ENCODE data around the gene SPPL2B. TPM values are rescaled to one million over a fixed set of nuclear protein-coding genes. Genes with fewer than 3 reads are reported as not detected.

Gene SPPL2B
- total and polyA plus RNA-seq, 9 of the 15 experiments (the other 6 are each of a cell fraction or from before 2014, with no cell fraction given): 0.20 to 81.2 (median 15.1) TPM

DNA sequence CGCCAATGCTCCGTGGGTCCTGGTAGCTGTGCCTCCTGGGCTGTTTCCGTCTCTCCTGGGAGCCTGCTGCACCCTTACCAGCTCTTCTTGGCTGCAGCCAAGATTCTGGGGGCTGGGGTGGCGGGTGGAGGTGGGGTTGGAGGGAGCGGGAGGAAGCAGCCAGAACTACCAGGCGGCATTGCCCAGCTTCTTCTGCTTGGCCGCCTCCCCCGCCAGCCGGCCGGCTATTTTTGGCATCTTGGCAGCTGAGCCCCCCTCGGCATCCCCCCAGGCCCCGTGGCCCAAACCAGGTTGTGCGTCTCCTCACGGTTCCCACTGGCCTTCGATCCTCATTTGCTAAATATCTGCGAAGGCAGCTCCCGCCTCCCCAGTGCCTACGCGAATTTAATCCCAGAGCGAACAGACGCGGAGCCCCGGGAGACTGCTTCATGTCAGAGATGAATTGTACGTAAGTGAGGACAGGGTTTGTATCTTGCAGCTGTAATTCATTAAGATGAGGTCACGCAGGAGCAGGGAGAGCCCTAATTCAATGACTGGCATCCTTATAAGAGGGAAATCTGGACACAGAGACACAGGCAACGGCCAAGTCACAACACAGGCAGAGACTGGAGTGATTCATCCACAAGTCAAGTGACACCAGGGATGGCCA lies 33.7 kb upstream of the SPPL2B start:
- in situ Hi-C loops (cut with MboI): no loop called here
- intact Hi-C loops (cut with micrococcal nuclease): no loop called here
- H3K36me3 ChIP-seq (ENCODE audit: control insufficient read depth, insufficient read depth, low read length): no peaks in the 10 kb centered on the region
- 43% methylated on average over 13 of the region's 26 CpGs for WGBS (ENCODE audit: insufficient coverage, low coverage, missing lambda C conversion rate)
- CTCF ChIA-PET (ENCODE audit: low intra/inter-chr PET ratio): no interaction called here
- H3K4me1 ChIP-seq (replicated peaks in 1 of 2; ENCODE audit: control insufficient read depth in 2 of 2, insufficient read depth in 2 of 2, low read length in 2 of 2): peaks cover 6 to 42% of the 10 kb centered on the region in 2 experiments
- no peaks in the 10 kb centered on the region for H3K9me1 ChIP-seq (ENCODE audit: control insufficient read depth, insufficient read depth, low read length)
- no TSS peak for BruUV-seq (replicated peaks)
- no peaks in the 10 kb centered on the region for H3K9me3 ChIP-seq (replicated peaks; ENCODE audit: control insufficient read depth, insufficient read depth, low read depth, low read length)
- POLR2A ChIA-PET: interaction anchor here (0.6 to 2.0 kb wide), 8 partner anchors 11 to 1381 kb away, joined by 3 to 8 read pairs (median 4); no protein-coding TSS in a partner anchor
- H3K79me2 ChIP-seq (ENCODE audit: control insufficient read depth, insufficient read depth, low read length): no peaks in the 10 kb centered on the region
- no peak overlapping the region for H3K27ac ChIP-seq (ENCODE audit: extremely low read depth, low read depth, low read length)
- DNase-seq (ENCODE audit: extremely low read depth in 1 of 4, low spot score in 3 of 4) (no peak), FAIRE-seq (no peak), ATAC-seq (no peak; the same call in 2 of the 3 replicates)
- H2AFZ ChIP-seq (ENCODE audit: low read depth, low read length): no peak overlapping the region
- H3K27me3 ChIP-seq (ENCODE audit: control insufficient read depth in 2 of 2, insufficient read depth in 2 of 2, low read length in 2 of 2): no peaks in the 10 kb centered on the region
- no peaks in the 10 kb centered on the region for H4K20me1 ChIP-seq (replicated peaks; ENCODE audit: control insufficient read depth, insufficient read depth, low read length)
- H3K4me3 ChIP-seq: no peak overlapping the region
- no peak for TF ChIP-seq GABPB1 (CRISPR knock-in tag; IDR thresholded peaks at IDR 0.05)
- 0 out of 4 replicates have a peak overlapping the region, but pooled peaks of 1 of the 2 experiments have one; percentile 4 for H3K9ac ChIP-seq (ENCODE audit: insufficient read depth in 1 of 2, low read depth in 2 of 2, low read length in 2 of 2)
- no peak overlapping the region for H3K4me2 ChIP-seq (ENCODE audit: insufficient read depth, low read length)

DNA sequence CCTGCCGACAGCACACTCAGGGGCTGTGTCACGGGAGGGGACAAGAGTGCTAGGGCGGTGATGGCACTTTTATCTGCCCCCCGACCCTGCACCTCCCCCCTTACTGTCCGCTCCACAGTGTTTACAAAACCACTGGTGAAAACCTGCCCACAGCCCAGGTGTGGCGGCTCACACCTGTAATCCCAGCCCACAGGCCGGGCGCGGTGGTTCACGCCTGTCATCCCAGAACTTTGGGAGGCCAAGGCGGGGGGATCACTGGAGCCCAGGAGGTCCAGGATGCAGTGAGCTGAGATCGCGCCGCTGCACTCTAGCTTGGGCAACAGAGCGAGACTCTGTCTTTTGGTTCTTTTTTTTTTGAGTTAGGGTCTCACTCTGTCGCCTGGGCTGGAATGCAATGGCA lies 32.3 kb upstream of the SPPL2B start:
- H3K4me2 ChIP-seq (ENCODE audit: insufficient read depth, low read length): no peak overlapping the region
- peak overlapping the region in 1 of 2 experiments; percentile 35; a peak in 1 of 4 replicates for H3K9ac ChIP-seq (ENCODE audit: insufficient read depth in 1 of 2, low read depth in 2 of 2, low read length in 2 of 2)
- H3K9me1 ChIP-seq (ENCODE audit: control insufficient read depth, insufficient read depth, low read length): no peaks in the 10 kb centered on the region
- no TSS peak for BruUV-seq (replicated peaks)
- no peaks in the 10 kb centered on the region for H3K27me3 ChIP-seq (ENCODE audit: control insufficient read depth in 2 of 2, insufficient read depth in 2 of 2, low read length in 2 of 2)
- ATAC-seq (no peak), DNase-seq (ENCODE audit: extremely low read depth in 1 of 4, low spot score in 3 of 4) (no peak), FAIRE-seq (no peak)
- in situ Hi-C loops (cut with MboI) (no loop called here), intact Hi-C loops (cut with micrococcal nuclease) (no loop called here)
- H2AFZ ChIP-seq (ENCODE audit: low read depth, low read length): no peak overlapping the region
- H3K27ac ChIP-seq (ENCODE audit: extremely low read depth, low read depth, low read length): no peak overlapping the region
- POLR2A ChIA-PET: interaction anchor here (0.6 kb wide), 1 partner anchor 16 kb away, joined by 3 read pairs; no protein-coding TSS in a partner anchor
- 67% methylated on average over 15 of the region's 16 CpGs for WGBS (ENCODE audit: insufficient coverage, low coverage, missing lambda C conversion rate)
- no peaks in the 10 kb centered on the region for H3K9me3 ChIP-seq (replicated peaks; ENCODE audit: control insufficient read depth, insufficient read depth, low read depth, low read length)
- no peaks in the 10 kb centered on the region for H3K36me3 ChIP-seq (ENCODE audit: control insufficient read depth, insufficient read depth, low read length)
- H3K79me2 ChIP-seq (ENCODE audit: control insufficient read depth, insufficient read depth, low read length): no peaks in the 10 kb centered on the region
- H3K4me3 ChIP-seq: no peak overlapping the region
- peak; percentile 18; the same call in 1 of the 2 replicates for TF ChIP-seq POLR2G (IDR thresholded peaks at IDR 0.05; ENCODE audit: low read depth, low read length)
- no peak for TF ChIP-seq CBFA2T3 (IDR thresholded peaks at IDR 0.05)
- CTCF ChIA-PET (ENCODE audit: low intra/inter-chr PET ratio): no interaction called here
- no peaks in the 10 kb centered on the region for H4K20me1 ChIP-seq (replicated peaks; ENCODE audit: control insufficient read depth, insufficient read depth, low read length)
- peaks cover 6 to 35% of the 10 kb centered on the region in 2 experiments for H3K4me1 ChIP-seq (replicated peaks in 1 of 2; ENCODE audit: control insufficient read depth in 2 of 2, insufficient read depth in 2 of 2, low read length in 2 of 2)

Data from K562 (cell line).